SK-N-SH (cell line): ENCODE data around the gene SNAP23.

Experiments used
- CTCF ChIP-seq: fragments of 200-600 bp; sonication (generic); IDR thresholded peaks from 2 replicates; pipeline ENCODE4 v1.6.1; 2017; ENCODE audit warnings: antibody characterized with exemption, mild to moderate bottlenecking, moderate library complexity
- EZH2phosphoT487 ChIP-seq: fragments of 200-600 bp; sonication (generic); IDR thresholded peaks from 2 replicates; pipeline ENCODE4 v1.6.1; 2017; ENCODE audit warnings: low read depth, mixed run types, mild to moderate bottlenecking, antibody characterized with exemption, moderate library complexity, borderline replicate concordance
- FOXM1 ChIP-seq: IDR thresholded peaks from 2 replicates; pipeline ENCODE4 v1.4.0; 2012; ENCODE audit warnings: low read depth, mild to moderate bottlenecking
- JUND ChIP-seq: IDR thresholded peaks from 2 replicates; pipeline ENCODE4 v1.4.0; 2012
- RCOR1 ChIP-seq: fragments of 150-350 bp; IDR thresholded peaks from 2 replicates; pipeline ENCODE4 v1.6.1; 2017; ENCODE audit warnings: antibody characterized with exemption, low read length
- SMC3 ChIP-seq: IDR thresholded peaks from 2 replicates; pipeline ENCODE4 v1.6.1; 2012; ENCODE audit warnings: low read depth, low read length, improper control_type of control experiment
- TF ChIP-seq, protein P1 (sequence below): fragments of 150-350 bp; IDR thresholded peaks from 2 replicates; pipeline ENCODE4 v1.6.1; 2016; ENCODE audit warnings: mild to moderate bottlenecking, low read depth, low read length

DNA sequence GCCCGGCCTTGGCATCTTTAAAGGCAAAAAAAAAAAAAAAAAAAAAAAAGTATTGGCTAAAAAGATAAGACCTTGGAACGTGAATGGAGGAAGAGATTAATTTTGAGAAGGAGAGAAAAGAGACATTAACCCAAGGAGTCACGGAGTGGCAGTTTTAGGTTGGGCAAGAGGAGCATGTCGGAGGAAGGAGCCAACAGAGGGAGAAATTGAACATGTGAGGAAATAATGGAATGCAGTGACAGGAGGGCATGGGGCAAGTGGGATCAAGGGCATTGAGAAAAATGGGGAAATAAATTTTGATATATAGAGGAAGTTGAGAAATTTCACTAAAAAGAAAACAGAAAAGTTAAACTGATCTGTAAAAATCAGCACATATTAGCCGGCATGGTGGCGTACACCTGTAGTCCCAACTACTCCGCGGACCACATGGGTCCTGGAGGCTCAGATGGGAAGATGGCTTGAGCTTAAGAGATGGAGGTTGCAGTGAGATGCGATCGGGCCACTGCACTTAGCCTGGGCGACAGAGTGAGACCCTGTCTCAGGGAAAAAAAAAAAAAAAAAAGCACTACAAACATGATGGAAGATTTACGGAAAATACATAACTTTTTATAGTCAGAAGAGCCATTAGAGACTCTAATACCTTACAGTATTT, 54.4 kb downstream of the SNAP23 start:
- no peak for TF ChIP-seq RCOR1
- no peak for TF ChIP-seq SMC3
- no peak for TF ChIP-seq EZH2phosphoT487
- TF ChIP-seq CTCF = no peak
- no peak for TF ChIP-seq JUND
- no peak for TF ChIP-seq FOXM1
- TF ChIP-seq, protein P1, sequence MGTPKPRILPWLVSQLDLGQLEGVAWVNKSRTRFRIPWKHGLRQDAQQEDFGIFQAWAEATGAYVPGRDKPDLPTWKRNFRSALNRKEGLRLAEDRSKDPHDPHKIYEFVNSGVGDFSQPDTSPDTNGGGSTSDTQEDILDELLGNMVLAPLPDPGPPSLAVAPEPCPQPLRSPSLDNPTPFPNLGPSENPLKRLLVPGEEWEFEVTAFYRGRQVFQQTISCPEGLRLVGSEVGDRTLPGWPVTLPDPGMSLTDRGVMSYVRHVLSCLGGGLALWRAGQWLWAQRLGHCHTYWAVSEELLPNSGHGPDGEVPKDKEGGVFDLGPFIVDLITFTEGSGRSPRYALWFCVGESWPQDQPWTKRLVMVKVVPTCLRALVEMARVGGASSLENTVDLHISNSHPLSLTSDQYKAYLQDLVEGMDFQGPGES = no peak
